PFSK-1 (cell line): ENCODE data around the gene PPFIA1.

ENCODE experiments used
- FOXP2 ChIP-seq: optimal IDR thresholded peaks from 2 replicates; pipeline ENCODE3; 2011; ENCODE audit warnings: borderline replicate concordance, control low read depth, inconsistent platforms; ENCODE audit not compliant: insufficient read depth; ENCODE audit errors: extremely low read length, extremely low read depth
- POLR2AphosphoS5 ChIP-seq: IDR thresholded peaks from 2 replicates; pipeline ENCODE4 v1.6.1; 2012; ENCODE audit warnings: low read depth, mild to moderate bottlenecking, control low read depth, low read length, moderate library complexity
- REST ChIP-seq, 2 experiments: IDR thresholded peaks; 2 replicates each; pipeline versions ENCODE4 v1.6.1 to v1.8.0; 2011 to 2012; ENCODE audit warnings: low read depth in 2 of 2, low read length in 2 of 2, control low read depth in 1 of 2, inconsistent platforms in 1 of 2, mild to moderate bottlenecking in 1 of 2, moderate library complexity in 1 of 2; ENCODE audit not compliant: insufficient read depth in 1 of 2
- SIN3A ChIP-seq: IDR thresholded peaks from 2 replicates; pipeline ENCODE4 v1.6.1; 2012; ENCODE audit warnings: mild to moderate bottlenecking, low read length, moderate library complexity, borderline replicate concordance; ENCODE audit not compliant: insufficient read depth
- TAF1 ChIP-seq: IDR thresholded peaks from 2 replicates; pipeline ENCODE4 v1.6.1; 2012; ENCODE audit warnings: low read length, control low read depth, borderline replicate concordance; ENCODE audit not compliant: insufficient read depth

Gene PPFIA1

GRCh38 chr11:70429724-70430521 lies 159.4 kb downstream of the PPFIA1 start:
- TF ChIP-seq TAF1 (no peak), SIN3A (no peak), REST (IDR thresholded peaks at IDR 0.05; ENCODE audit: insufficient read depth in 1 of 2, low read depth in 2 of 2, low read length in 2 of 2) (no peak), FOXP2 (no peak), POLR2AphosphoS5 (no peak)

GRCh38 chr11:70430671-70431574 lies 160.4 kb downstream of the PPFIA1 start:
- TF ChIP-seq TAF1 (no peak), POLR2AphosphoS5 (no peak), SIN3A (no peak), REST (IDR thresholded peaks at IDR 0.05; ENCODE audit: insufficient read depth in 1 of 2, low read depth in 2 of 2, low read length in 2 of 2) (no peak), FOXP2 (no peak)

- TF ChIP-seq REST (IDR thresholded peaks at IDR 0.05; ENCODE audit: insufficient read depth in 1 of 2, low read depth in 2 of 2, low read length in 2 of 2): no peak
- no peak for TF ChIP-seq POLR2AphosphoS5
- no peak for TF ChIP-seq TAF1
- no peak for TF ChIP-seq FOXP2
- no peak for TF ChIP-seq SIN3A
These were observed 161.1 kb downstream of the PPFIA1 start for GRCh38 chr11:70431611-70432010.

- TF ChIP-seq FOXP2 (no peak), SIN3A (no peak), POLR2AphosphoS5 (no peak), TAF1 (no peak), REST (IDR thresholded peaks at IDR 0.05; ENCODE audit: insufficient read depth in 1 of 2, low read depth in 2 of 2, low read length in 2 of 2) (no peak)
These were observed 161.6 kb downstream of the PPFIA1 start for GRCh38 chr11:70432065-70432464.
